ES-I3 (cell line): Measurements from ENCODE around the gene ATP1B1.
"Not testable (repeated sequence)": the region's sequence is repeated elsewhere in the genome, so short reads cannot be mapped to it uniquely, and the experiment has no call there.

Source experiments
- H3K36me3 ChIP-seq: 2 replicates; pipeline ENCODE4 v1.6.1; 2013; ENCODE audit warnings: mild to moderate bottlenecking, low read length, control low read depth, moderate library complexity; ENCODE audit not compliant: insufficient read depth
- H3K4me1 ChIP-seq: 2 replicates; pipeline ENCODE4 v1.6.1; 2013; ENCODE audit warnings: mild to moderate bottlenecking, control low read depth, low read length; ENCODE audit not compliant: insufficient read depth
- H3K9ac ChIP-seq: 2 replicates; pipeline ENCODE4 v1.6.1; 2013; ENCODE audit warnings: low read depth, mild to moderate bottlenecking, low read length, moderate library complexity
- H3K9me3 ChIP-seq: 2 replicates; pipeline ENCODE4 v1.6.1; 2013; ENCODE audit warnings: mild to moderate bottlenecking, low read length, moderate library complexity; ENCODE audit not compliant: control insufficient read depth, insufficient read depth

Gene ATP1B1

DNA sequence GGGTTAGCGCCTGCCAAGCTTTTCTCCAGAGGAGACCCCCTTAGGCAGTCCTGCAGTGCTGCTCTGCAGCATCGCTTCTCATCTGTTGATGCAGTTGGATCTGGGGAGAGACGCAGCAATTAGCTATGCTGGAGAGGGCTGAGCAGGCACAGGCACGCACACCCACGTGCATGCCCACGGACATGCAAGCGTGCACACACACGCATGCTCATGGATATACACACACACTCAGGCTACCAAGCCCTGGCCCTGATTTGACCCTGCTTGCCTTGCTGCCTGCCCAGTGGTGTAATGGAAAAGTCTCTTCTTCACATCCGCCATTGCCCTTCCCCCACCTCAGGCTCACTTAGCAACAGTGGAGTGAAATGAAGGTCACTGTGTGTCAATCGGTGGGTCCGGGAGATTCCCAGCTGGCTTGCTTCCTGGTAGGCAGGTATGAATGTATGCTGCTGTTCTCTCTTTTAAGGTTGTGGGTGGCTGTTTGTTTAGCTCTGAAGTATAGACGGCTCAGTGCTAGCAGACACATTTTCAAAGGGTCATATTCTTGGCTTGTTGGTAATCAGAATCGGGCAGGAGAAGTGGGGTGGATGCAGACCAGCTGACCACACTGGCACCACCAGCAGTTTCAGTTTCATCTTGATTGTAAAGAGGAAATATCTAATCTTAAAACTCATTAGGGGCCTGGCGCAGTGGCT, 9.5 kb downstream of the ATP1B1 start:
- Histone ChIP-seq H3K4me1 (peaks cover 56% of the 10 kb centered on the region), H3K9me3 (no peaks in the 10 kb centered on the region), H3K36me3 (peaks cover 19% of the 10 kb centered on the region), H3K9ac (no peak overlapping the region)

DNA sequence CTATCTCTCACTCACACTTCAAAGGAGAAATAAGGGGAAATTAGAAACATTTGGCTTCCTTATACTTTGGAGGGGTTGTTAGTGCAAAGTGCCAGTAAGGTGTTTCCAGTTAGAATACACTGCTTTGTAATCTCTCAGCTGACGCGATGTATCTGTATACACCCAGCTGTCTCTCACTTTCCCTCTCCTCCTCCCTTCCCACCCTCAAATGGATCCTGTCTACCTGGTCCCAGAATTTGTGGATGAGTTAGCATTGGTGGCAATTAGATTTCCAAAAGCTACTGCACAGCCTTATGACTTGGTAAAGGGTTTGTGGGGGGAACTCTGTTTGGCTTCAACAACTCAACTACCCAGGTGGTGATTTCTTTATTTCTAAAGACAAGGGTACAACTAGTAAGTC, 10.5 kb downstream of the ATP1B1 start:
- peaks cover 15% of the 10 kb centered on the region for H3K36me3 ChIP-seq
- peaks cover 48% of the 10 kb centered on the region for H3K4me1 ChIP-seq
- no peaks in the 10 kb centered on the region for H3K9me3 ChIP-seq
- H3K9ac ChIP-seq, result no peak overlapping the region

DNA sequence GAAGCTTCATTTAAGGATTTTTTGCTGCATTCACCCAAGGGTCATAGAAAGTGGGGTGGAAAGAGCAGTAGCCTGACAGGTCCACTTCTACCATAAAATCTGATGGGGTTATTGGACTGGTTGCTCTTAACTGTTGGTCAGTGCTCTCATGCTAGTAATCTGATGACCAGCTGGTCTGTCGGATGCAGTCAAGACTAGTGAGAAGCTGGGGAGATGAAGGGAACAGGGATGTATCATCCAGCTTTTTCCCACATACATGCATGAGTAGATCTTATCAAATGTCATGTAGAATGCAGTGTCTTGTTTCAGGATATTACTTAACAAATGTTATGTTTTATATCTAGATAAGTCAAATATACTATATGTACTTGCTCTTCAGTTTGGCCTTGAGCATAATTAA, 11.1 kb downstream of the ATP1B1 start:
- H3K9me3 ChIP-seq, result no peaks in the 10 kb centered on the region
- peaks cover 42% of the 10 kb centered on the region for H3K4me1 ChIP-seq
- peaks cover 14% of the 10 kb centered on the region for H3K36me3 ChIP-seq
- no peak overlapping the region for H3K9ac ChIP-seq

DNA sequence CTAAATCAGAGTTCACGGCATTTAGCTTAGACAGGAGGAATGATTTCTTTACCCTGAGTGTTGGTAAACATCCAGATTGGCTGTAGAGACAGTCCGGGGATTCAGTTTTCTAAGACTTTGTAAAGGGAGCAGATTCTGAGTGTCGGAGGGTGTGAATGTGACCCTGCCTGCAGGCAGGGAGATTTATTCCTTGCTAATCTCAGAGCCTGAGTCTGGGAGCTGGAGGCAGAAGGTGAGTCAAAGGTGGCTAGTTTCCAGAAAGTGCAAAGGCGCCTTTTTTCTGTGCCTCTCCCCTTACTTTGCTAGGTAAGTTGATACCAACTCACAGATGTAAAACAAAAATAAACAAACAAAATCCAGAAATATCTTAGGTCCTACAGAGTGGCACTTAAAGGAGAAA, 11.7 kb downstream of the ATP1B1 start:
- Histone ChIP-seq H3K9ac (no peak overlapping the region), H3K4me1 (peaks cover 39% of the 10 kb centered on the region), H3K9me3 (no peaks in the 10 kb centered on the region), H3K36me3 (peaks cover 14% of the 10 kb centered on the region)

DNA sequence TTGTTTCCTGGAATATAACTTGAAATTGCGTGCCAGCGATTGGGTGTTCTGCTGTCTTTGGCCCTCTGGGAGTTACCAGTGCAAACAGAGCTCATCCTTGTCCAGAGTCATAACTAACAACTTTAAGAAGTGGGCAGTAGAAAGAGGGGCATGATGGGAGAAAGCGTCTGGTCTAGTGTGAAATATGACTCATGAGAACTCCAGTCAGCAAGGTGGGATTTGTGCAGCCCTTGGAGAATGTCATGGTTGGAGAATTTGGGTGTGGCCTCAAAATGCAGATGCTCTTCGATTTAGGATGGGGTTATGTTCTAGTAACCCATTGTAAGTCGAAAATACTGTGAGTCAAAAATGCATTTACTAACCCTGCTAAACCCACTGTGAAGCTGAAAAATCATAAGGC, 12.9 kb downstream of the ATP1B1 start:
- no peaks in the 10 kb centered on the region for H3K9me3 ChIP-seq
- peaks cover 33% of the 10 kb centered on the region for H3K4me1 ChIP-seq
- H3K36me3 ChIP-seq, result peaks cover 13% of the 10 kb centered on the region
- H3K9ac ChIP-seq, result no peak overlapping the region

DNA sequence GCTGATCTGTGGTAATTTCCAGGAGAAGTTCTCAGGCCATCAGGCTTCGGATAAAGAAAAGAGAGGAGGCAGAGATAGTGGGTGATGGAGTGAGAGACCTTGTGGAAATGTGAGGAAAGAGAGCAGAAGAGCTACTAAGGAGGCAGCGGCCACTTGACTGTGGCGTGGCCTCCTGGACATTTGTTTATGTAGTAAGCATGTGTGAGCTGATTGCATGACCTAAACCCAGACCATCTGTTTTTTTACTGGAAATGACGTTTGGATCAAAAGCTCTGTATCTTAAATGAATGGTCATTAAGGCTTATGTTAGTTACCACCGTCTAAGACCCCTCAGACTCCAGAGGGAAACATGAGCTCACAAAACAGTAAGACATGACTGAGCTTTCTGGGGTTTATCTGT, 13.6 kb downstream of the ATP1B1 start:
- H3K9ac ChIP-seq, result no peak overlapping the region
- peaks cover 31% of the 10 kb centered on the region for H3K4me1 ChIP-seq
- H3K9me3 ChIP-seq, result no peaks in the 10 kb centered on the region
- peaks cover 13% of the 10 kb centered on the region; the same call in 1 of the 2 replicates for H3K36me3 ChIP-seq

DNA sequence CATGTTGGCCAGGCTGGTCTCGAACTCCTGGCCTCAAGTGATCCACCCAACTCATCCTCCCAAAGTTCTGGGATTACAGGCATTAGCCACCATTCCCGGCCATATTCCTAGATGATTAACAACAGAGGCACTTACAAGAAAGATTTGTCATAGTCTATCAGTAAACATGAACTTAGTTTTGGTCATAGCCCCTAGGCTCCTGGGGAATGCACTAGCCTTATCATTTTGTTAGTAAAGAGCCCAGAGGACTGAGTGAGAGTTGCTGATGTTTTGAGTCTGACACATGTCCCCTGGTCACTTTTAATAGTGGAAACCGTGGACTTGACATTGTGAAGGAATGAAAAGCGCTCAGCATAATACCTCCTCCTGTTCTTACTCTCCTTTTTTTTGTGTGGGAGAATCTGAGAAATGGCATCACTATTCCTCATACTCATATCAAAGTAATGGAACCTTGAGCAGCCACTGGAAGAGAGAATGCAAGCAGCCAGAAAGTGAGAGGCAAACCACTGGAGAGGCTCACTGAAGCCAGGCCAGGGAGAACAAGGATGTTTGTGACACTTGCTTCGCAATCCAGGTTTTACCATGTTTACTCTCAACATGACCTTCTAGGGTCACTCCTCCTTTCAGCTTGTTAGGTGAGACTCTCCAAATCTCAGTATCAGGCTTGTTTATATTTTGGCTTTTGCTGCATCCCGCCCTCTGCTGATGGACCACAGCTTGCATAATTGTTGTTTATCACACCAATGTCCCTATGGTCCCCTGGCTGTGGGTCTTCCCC, 14.8 kb downstream of the ATP1B1 start:
- Histone ChIP-seq H3K9me3 (no peaks in the 10 kb centered on the region), H3K9ac (no peak overlapping the region), H3K4me1 (peaks cover 22% of the 10 kb centered on the region), H3K36me3 (peaks cover 9% of the 10 kb centered on the region; the same call in 1 of the 2 replicates)

DNA sequence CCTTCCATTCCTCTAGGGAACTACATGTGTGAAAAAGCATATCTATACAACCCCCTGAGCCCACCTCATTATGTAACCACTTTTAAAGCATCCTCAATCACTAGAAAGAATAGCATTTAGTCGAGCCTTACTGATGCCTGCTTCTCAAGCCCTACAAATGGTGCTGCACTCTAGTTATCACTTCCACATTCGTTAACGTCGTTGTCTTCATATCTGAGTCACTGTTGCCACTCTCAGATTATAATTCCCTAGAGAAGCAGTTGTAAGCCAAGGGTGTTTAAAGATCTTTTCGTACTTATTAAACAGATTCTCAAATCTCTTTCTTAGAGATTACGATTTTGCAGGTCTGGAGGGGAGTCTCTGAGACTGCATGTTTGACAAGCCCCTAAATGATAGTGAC, 16.5 kb downstream of the ATP1B1 start:
- peaks cover 15% of the 10 kb centered on the region for H3K4me1 ChIP-seq
- H3K9me3 ChIP-seq, result no peaks in the 10 kb centered on the region
- no peak overlapping the region for H3K9ac ChIP-seq
- H3K36me3 ChIP-seq, result peaks cover 8% of the 10 kb centered on the region

DNA sequence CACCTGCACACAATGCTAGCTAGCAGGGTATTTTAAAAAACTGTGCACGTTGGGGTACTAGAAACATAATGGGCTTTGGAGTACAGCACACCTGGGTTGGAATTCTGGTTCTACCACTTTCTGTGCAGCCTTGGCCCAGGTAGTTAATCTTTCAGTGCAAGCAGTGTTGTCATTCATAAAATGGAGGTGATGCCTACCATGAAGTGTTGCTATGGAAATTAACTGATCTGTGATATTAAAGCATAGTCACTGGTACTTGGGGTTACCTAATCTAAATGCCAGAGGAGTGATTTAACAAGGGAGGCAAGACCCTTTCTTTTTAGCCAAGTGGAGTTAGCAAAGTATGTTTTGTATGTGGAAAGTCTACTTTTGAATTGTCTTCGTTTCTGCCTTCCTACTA, 18.0 kb downstream of the ATP1B1 start:
- Histone ChIP-seq H3K9me3 (no peaks in the 10 kb centered on the region), H3K4me1 (0 out of 2 replicates have a peak, but pooled peaks cover under 1% of the 10 kb centered on the region), H3K9ac (no peak overlapping the region), H3K36me3 (peaks cover 6% of the 10 kb centered on the region)

DNA sequence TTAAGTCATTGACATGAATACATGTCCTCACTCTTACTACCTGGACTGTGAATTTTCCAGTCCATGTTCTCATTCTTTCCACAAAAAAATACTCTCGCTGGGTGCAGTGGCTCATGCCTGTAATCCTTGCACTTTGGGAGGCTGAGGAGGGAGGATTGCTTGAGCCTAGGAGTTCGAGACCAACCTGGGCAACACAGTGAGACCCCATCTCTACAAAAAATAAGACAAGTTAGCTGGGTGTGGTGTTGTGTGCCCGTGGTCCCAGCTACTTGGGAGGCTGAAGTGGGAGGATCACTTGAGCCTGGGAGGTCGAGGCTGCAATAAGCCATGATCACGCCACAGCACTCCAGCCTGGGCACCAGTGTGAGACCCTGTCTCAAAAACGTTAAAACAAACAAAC, 19.1 kb downstream of the ATP1B1 start:
- H3K9me3 ChIP-seq, H3K4me1 ChIP-seq, H3K36me3 ChIP-seq, H3K9ac ChIP-seq: not testable (repeated sequence)

DNA sequence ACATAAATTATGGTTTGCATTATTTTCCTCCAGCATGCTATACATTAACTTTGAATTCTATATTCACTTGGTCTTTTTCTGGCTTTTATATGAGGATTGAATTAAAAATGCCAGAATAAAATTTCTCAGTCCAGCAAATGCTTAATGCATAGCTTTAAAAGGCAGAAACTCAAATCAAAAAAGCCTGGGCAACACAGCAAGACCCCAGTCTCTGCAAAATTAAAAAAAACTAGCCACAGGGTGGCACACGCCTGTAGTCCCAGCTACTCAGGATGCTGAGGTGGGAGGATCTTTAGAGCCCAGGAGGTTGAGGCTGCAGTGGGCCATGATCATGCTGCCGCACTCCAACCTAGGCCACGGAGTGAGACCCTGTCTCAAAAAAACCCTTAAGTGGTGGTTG, 19.8 kb downstream of the ATP1B1 start:
- no peaks in the 10 kb centered on the region for H3K9me3 ChIP-seq
- peaks cover 9% of the 10 kb centered on the region for H3K36me3 ChIP-seq
- H3K9ac ChIP-seq, result no peak overlapping the region
- H3K4me1 ChIP-seq, result no peaks in the 10 kb centered on the region

DNA sequence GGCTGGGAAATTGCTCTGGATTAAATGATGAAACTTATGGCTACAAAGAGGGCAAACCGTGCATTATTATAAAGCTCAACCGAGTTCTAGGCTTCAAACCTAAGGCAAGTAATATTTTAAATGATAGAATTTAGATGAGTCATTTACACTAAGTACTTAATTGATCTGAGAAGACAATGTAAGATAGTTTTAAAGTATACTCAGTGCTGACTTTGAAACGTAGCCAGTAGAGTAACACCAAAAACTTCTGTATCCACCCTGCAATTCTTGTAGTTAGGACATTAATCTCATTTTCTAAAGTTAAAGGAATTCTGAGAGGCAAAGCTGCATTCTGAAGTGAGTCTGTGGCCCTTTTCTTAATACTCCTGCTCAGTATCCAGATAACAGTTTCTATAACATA, 20.8 kb downstream of the ATP1B1 start:
- Histone ChIP-seq H3K9me3 (no peaks in the 10 kb centered on the region), H3K9ac (no peak overlapping the region), H3K4me1 (no peaks in the 10 kb centered on the region), H3K36me3 (peaks cover 10% of the 10 kb centered on the region)

DNA sequence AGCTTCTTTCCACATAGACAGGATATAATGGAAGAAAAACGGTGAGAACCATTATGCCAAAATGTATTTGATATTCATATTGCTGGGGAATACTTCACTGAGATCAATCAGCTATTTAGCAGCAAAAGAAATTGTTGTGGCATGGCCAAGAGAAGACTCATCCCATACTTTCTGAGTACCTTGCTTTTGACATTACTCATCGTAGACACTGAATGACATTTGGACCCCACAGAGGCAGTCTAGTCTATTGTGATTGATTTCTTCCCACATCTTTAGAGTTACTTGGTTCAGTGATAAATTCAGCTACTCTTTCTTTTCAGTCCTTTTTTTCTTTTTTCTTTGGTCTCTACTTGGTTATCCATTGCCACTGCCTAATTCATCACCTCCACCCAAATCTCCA, 22.1 kb downstream of the ATP1B1 start:
- Histone ChIP-seq H3K9ac (no peak overlapping the region), H3K9me3 (no peaks in the 10 kb centered on the region), H3K4me1 (peaks cover 3% of the 10 kb centered on the region; the same call in 1 of the 2 replicates), H3K36me3 (peaks cover 10% of the 10 kb centered on the region)

DNA sequence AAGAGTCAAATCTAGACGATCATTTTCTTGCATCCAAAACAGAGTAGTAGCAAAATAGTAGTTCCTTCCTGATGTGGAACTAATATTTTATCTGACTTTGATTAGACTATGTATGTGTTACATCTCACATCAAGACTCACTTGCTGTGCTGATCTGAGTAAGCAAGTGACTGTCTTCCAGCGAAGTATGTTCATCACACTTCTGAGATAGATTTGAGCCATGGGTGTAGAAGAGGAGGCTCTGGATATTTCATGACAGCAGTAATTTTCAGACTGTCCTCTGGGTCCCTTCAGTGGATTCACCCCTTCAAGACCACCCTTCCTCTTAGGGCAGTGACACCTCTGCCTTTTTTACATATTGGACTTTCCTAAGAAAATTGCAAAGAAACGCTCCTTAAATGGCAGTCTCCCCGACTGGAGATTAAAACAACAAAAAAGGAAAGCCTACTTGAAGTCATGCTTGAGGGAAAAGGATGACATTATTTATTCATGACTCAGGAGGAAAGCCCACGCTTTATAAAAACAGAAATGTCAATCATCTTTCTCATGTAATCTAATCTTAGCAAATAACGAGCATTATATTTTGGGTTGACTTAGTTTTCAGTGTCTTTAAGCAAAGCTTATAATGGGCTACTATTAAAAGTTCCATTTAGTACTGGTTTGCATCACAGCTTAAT, 22.8 kb downstream of the ATP1B1 start:
- peaks cover 10% of the 10 kb centered on the region for H3K36me3 ChIP-seq
- no peaks in the 10 kb centered on the region for H3K9me3 ChIP-seq
- H3K4me1 ChIP-seq, result peaks cover 3% of the 10 kb centered on the region; the same call in 1 of the 2 replicates
- H3K9ac ChIP-seq, result no peak overlapping the region
